CD4-positive, alpha-beta T cell treated with Interleukin-1 beta for 1 hour (primary cell): ENCODE results near the gene BRME1.

Experiments used
- DNase-seq, 2 donors: peaks; one replicate each; pipeline ENCODE4 v3.0.0-alpha.2; 2020 to 2022

Gene BRME1

DNA sequence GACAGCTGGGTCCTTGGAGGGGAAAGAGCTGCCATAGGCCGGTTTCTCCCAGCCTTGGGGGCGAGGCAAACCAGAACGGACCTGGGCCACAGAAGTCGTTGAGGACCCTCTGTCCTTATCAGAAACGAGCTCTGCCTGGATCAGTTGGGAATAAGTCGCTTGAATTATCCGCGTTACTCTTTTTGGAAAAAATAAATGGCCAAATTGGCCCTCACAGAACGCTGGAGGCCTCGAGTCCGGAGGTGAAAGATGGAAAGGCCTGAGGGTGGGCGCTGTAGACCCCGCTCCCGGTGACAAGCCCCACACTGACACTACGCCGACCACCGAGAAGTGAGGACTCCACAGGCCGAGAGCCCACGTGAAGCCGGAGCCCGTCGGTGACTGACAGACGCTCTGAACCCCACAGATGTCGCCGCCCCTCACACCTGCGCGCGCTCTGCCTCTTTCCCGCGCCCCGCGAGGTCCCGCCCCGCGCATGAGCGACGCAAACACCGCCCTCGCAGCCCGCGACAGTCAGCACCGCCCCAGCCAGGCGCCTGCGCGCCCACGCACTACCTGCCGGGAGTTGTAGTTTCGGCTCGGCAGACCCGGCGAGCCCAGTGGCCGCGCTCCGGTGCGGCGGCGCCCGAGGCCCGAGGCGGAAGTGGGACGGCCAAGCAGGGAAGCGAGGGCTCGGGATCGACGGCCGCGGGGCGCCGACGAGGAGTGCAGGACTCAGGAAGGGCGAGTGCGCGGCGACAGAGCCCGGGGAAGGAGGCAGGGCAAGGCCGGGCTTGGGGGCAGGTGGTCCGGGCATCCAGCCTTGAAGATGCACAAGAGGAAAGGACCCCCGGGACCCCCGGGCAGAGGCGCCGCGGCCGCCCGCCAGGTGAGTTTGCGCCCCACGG lies at the start of gene BRME1, which contains the start of gene CC2D1A:
TSS of gene BRME1 (minus strand) at position 484 of the 887 bp plus-strand sequence. CDS start 1,225 bp downstream, outside the sequence.
TSS of gene CC2D1A (plus strand) at position 568 of the 887 bp plus-strand sequence. CDS start at position 809, 241 bp downstream.
- peak; percentile 94 to 95 for DNase-seq

DNA sequence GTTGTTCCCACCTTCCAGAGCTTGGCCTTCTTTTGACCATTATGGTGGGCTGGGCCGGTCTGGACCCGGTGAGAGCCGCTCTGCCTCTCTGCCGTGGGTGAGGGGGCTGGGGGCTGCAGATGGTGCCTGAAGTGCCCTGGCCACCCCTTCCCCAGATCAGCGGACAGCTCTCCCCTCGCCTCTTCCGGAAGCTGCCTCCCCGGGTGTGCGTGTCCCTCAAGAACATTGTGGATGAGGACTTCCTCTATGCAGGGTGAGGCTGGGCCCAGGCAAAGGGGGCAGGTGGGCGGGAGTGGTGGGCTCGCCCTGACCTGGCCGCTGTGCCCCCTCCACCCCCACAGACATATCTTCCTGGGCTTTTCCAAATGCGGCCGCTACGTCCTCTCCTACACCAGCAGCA lies 48.3 kb upstream of the BRME1 start:
- DNase-seq = no peak

- DNase-seq = no peak
Measured at GRCh38 chr19:13952931-13953531, 47.1 kb upstream of the BRME1 start.

- DNase-seq = peak; percentile 100
Measured at GRCh38 chr19:13952154-13952930, 46.4 kb upstream of the BRME1 start, which contains the start of gene DCAF15. DCAF15 (plus strand) TSS chr19:13952509; CDS start chr19:13952513, 4 bp downstream.

GRCh38 chr19:13951799-13952153 lies 45.9 kb upstream of the BRME1 start:
- DNase-seq = no peak

- DNase-seq = no peak
Measured at GRCh38 chr19:13951043-13951442, 45.1 kb upstream of the BRME1 start.

- no peak for DNase-seq
Measured at GRCh38 chr19:13946414-13946813, 40.5 kb upstream of the BRME1 start.

GRCh38 chr19:13942023-13942684 lies 36.2 kb upstream of the BRME1 start:
- DNase-seq = no peak

GRCh38 chr19:13938301-13939064 lies 32.6 kb upstream of the BRME1 start, which contains the start of gene PODNL1:
PODNL1 (minus strand) TSS chr19:13938417; CDS start chr19:13938181, 236 bp downstream.
- DNase-seq = no peak

DNA sequence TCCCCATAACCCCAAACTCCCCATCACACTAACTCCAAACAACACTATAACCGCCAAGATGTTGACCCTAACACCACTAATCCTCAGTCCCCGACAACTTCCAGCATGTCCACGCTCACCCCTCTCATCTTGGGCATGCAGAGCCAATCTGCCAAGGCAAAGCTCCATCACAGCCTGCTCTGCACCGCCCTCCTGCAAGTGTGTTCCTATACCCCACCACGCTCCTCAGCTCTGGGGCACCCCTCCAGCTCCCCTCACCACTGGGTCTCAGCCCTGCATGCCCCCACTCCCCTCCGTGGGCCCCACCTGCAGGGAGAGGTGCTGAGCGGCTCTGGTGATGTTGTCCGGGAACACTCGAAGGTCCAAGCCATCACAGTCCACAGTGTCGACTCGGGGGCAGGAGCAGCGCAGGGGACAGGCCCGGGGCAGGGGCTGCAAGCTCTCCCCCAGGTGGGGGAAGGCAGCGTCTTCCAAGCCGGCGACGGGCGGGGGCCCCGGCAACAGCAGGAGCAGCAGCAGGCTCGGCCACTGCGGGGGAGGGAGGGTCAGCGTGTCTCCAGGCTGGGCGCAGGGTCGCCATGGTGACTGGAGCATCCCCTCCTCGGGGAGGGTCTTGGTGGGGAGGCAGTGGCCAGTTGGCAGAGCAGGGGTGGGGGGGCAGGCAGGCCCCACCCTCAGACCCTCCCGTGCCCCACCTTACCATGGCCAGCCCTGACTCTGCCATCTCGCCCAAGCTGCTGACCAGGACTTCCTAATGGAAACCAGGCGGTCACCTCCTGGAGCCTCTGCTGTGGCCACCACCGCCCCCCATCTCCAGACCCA lies 31.8 kb upstream of the BRME1 start:
- DNase-seq = no peak

DNA sequence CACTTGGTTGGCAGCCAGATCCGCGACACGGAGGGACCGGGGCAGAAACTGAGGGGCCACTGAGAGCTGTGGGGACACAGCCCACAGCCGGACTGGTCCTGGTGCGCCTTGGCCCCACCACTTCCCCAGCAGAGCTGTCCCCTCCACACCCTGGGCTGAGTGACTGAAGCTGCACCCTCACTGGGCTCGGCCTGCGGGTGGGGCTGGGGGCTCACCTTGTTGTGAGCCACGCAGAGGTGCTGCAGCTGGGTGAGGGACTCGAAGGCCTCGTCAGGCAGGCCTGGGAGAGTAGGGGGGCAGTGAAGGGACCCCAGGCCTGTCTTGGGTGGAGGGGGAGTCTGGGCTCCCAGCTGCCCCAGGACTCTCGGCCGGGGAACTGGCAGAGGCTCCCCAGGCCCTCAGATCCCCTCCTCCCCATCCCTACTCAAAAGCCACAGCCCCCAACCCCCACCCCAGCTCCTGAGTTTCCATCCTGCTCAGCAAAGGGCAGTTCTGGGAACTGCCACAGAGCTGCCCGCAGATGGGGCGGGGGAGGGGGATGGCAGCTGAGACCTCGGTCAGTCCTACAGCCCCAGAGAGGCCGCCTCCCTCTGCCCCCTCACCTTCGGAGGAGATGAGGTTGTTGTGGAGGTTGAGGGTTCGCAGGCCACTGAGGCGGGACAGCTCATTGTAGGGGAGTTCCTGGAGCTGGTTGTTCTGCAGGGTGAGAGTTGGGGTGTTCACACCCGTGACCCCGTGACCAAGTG lies 30.0 kb upstream of the BRME1 start:
- no peak for DNase-seq

DNA sequence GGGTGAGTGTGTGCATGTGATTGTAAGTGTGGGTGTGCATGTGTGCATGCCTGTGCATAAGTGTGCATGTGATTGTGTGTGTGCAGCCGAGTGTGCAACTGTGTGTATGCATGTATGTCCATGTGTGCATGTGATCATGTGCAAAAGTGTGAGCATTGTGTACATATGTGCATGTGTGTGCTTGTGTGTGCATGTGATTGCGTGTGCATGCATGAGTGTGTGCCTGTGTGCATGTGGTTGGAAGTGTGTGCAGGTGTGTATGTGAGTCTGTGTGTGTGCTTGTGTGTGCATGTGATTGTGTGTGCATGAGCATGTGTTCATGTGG lies 28.8 kb upstream of the BRME1 start:
- DNase-seq = no peak

GRCh38 chr19:13932911-13933393 lies 27.0 kb upstream of the BRME1 start:
- DNase-seq = no peak

- no peak for DNase-seq
Measured at GRCh38 chr19:13932149-13932637, 26.3 kb upstream of the BRME1 start.

- DNase-seq = no peak
Measured at GRCh38 chr19:13931391-13932148, 25.7 kb upstream of the BRME1 start.

DNA sequence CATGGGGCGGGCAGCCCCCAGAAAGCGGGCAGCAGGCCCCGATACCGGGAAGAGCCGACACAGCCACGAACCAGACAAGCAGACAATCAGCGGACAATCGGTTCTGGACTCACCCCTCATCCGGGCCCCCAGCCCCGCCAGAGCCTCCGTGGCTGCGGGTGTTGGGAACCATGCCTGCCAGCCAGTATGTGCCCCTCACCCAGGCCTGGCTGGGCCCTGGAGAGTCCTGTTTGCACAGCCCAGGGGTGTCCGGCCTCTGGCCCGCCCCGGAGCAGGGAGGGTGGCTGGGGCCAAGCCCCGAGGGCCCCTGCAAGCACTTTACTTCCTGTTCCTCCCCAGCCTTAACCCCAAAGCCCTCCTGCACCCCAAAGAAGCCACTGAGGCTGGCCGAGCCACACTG lies 24.5 kb upstream of the BRME1 start:
- DNase-seq = no peak

GRCh38 chr19:13929956-13930355 lies 24.0 kb upstream of the BRME1 start:
- DNase-seq = no peak

DNA sequence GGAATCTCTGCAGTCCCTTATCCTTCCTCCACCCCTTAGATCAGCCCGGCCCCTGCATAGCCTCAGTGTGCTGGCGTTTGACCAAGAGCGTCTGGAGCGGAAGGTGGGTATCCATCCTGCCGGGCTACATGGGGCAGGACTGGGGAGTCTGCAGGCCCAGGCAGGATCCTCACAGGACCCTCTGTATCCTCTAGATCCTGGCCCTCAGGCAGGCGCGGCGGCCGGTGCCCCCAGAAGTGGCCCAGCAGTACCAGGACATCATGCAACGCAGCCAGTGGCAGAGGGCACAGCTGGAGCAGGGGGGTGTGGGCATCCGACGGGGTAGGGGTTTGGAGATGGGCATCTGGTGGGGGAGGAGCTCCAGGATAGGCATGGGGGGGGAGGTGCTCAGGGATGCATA lies 23.4 kb upstream of the BRME1 start:
- no peak for DNase-seq

DNA sequence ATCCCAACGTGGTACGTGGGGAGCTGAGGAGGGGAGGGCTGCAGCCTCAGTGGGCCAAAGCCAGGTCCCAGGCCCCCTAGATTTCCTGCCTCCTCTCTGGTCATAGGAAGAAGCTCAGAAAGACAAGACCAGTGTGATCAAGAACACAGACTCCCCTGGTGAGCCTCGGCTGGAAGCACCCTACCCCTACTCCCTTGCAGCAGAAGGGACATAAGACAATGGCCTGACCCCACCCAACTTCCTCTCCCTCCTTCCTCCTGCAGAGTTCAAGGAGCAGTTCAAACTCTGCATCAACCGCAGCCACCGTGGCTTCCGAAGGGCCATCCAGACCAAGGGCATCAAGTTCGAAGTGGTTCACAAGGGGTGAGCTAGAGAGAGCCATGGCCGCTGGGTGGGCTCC lies 20.8 kb upstream of the BRME1 start:
- DNase-seq = no peak
